Right lobe of liver (tissue), 4 donors: ENCODE results near the gene DEFB131B.
"Not testable (repeated sequence)": the region's sequence is repeated elsewhere in the genome, so short reads cannot be mapped to it uniquely, and the experiment has no call there.

Source experiments
- POLR2A ChIP-seq: fragments of 450-650 bp; IDR thresholded peaks from one replicate; pipeline ENCODE4 v1.6.1; 2017; ENCODE audit warnings: antibody characterized with exemption, mild to moderate bottlenecking
- TF ChIP-seq, protein P1 (sequence below), 4 donors: fragments of 200-600 bp in 3 of 4; fragments of 450-650 bp in 1 of 4; IDR thresholded peaks; one replicate each; pipeline versions ENCODE4 v1.5.1 to v1.8.0; 2016 to 2022; ENCODE audit warnings: antibody characterized with exemption in 4 of 4, mild to moderate bottlenecking in 2 of 4
- donor health status: DM: no; HTN: no; CAD: no.
- donor health status: DM: no; HTN: no; CAD: no.
- donor health status: DM: no; HTN: yes; CAD: no.

DNA sequence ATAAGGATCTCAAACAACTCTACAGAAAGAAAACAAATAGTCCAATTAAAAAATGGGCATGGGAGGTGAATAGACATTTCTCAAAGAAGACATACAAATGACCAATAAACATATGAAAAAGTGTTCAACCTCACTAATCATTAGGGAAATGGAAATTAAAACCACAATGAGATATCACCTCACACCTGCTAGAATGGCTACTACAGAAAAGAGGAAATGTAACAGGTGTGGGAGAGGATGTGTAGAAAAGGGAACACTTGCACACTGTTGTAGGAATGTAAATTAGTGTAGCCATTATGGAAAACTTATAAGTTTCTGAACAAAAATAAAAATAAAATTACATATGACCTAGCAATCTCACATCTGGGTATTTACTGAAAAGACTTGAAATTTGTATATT lies 7.6 kb upstream of the DEFB131B start:
- TF ChIP-seq, protein P1, sequence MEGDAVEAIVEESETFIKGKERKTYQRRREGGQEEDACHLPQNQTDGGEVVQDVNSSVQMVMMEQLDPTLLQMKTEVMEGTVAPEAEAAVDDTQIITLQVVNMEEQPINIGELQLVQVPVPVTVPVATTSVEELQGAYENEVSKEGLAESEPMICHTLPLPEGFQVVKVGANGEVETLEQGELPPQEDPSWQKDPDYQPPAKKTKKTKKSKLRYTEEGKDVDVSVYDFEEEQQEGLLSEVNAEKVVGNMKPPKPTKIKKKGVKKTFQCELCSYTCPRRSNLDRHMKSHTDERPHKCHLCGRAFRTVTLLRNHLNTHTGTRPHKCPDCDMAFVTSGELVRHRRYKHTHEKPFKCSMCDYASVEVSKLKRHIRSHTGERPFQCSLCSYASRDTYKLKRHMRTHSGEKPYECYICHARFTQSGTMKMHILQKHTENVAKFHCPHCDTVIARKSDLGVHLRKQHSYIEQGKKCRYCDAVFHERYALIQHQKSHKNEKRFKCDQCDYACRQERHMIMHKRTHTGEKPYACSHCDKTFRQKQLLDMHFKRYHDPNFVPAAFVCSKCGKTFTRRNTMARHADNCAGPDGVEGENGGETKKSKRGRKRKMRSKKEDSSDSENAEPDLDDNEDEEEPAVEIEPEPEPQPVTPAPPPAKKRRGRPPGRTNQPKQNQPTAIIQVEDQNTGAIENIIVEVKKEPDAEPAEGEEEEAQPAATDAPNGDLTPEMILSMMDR (IDR thresholded peaks at IDR 0.05) = not testable (repeated sequence)
- TF ChIP-seq POLR2A = not testable (repeated sequence)
